ENCODE results near the gene GPRIN2.
"Not testable (repeated sequence)": the region's sequence is repeated elsewhere in the genome, so short reads cannot be mapped to it uniquely, and the experiment has no call there.

GRCh38 chr10:46581997-46582396 is 25.5 kb upstream of the GPRIN2 start:
- not testable (repeated sequence) for TF ChIP-seq SUZ12 (IDR thresholded peaks at IDR 0.05; ENCODE audit: extremely low read depth, insufficient read depth, insufficient read length); ZNF274 (IDR thresholded peaks at IDR 0.05; ENCODE audit: low read depth, low read length)

All from NT2/D1 (cell line).